ENCODE data around the gene TSPAN31.

TSPAN31 gene

GRCh38 chr12:57775044-57775443 lies 30.2 kb downstream of the TSPAN31 start (continued):
- TF ChIP-seq ZNF565 (CRISPR knock-in tag; conservative IDR thresholded peaks at IDR 0.05; ENCODE audit: low read depth) (no peak), PPARA (CRISPR knock-in tag; IDR thresholded peaks at IDR 0.05; ENCODE audit: borderline replicate concordance) (no peak), ZFP30 (CRISPR knock-in tag; IDR thresholded peaks at IDR 0.05) (no peak), TOX (CRISPR knock-in tag; IDR thresholded peaks at IDR 0.05; ENCODE audit: borderline replicate concordance) (no peak), RARB (CRISPR knock-in tag; IDR thresholded peaks at IDR 0.05) (no peak), SNAI2 (CRISPR knock-in tag; IDR thresholded peaks at IDR 0.05) (no peak)
- TF ChIP-seq, protein P1, sequence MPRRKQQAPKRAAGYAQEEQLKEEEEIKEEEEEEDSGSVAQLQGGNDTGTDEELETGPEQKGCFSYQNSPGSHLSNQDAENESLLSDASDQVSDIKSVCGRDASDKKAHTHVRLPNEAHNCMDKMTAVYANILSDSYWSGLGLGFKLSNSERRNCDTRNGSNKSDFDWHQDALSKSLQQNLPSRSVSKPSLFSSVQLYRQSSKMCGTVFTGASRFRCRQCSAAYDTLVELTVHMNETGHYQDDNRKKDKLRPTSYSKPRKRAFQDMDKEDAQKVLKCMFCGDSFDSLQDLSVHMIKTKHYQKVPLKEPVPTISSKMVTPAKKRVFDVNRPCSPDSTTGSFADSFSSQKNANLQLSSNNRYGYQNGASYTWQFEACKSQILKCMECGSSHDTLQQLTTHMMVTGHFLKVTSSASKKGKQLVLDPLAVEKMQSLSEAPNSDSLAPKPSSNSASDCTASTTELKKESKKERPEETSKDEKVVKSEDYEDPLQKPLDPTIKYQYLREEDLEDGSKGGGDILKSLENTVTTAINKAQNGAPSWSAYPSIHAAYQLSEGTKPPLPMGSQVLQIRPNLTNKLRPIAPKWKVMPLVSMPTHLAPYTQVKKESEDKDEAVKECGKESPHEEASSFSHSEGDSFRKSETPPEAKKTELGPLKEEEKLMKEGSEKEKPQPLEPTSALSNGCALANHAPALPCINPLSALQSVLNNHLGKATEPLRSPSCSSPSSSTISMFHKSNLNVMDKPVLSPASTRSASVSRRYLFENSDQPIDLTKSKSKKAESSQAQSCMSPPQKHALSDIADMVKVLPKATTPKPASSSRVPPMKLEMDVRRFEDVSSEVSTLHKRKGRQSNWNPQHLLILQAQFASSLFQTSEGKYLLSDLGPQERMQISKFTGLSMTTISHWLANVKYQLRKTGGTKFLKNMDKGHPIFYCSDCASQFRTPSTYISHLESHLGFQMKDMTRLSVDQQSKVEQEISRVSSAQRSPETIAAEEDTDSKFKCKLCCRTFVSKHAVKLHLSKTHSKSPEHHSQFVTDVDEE (CRISPR knock-in tag; IDR thresholded peaks at IDR 0.05) = no peak
- TF ChIP-seq, protein P2, sequence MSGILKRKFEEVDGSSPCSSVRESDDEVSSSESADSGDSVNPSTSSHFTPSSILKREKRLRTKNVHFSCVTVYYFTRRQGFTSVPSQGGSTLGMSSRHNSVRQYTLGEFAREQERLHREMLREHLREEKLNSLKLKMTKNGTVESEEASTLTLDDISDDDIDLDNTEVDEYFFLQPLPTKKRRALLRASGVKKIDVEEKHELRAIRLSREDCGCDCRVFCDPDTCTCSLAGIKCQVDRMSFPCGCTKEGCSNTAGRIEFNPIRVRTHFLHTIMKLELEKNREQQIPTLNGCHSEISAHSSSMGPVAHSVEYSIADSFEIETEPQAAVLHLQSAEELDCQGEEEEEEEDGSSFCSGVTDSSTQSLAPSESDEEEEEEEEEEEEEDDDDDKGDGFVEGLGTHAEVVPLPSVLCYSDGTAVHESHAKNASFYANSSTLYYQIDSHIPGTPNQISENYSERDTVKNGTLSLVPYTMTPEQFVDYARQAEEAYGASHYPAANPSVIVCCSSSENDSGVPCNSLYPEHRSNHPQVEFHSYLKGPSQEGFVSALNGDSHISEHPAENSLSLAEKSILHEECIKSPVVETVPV (CRISPR knock-in tag; IDR thresholded peaks at IDR 0.05) = no peak

DNA sequence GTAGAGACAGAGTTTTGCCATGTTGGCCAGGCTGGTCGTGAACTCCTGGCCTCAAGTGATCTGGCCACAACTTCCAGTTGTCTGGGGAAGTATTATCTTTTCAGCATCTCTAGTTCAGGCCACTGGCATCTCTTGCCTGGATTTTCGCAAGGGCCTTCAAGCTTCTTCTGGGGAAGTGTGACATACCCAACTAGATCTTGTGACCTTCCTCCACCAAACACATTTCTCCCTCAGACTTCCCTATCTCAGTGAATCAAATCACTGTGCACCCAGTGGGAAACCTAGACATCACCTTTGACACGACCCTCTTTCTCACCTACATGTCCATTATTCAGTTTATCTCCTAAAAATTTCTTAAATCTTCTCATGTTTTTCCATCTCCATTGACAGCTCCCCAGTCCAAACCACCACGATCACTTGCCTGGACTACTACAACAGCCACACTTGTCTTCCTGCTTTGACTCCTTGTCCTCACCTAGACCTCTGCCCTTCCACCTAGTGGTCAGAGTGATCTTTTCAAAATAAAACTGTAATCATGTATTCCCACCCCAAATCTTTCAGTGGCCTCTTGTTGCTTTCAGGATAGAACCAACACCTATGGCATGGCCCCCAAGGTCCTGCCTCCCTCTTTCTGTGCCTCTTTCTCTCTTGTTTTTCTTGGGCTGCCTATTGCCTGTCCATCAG lies 30.9 kb downstream of the TSPAN31 start:
- TF ChIP-seq ZFP3 (CRISPR knock-in tag; IDR thresholded peaks at IDR 0.05) = no peak
- TF ChIP-seq, protein P2 (CRISPR knock-in tag; IDR thresholded peaks at IDR 0.05) = no peak
- no peak for TF ChIP-seq GLIS3 (CRISPR knock-in tag; IDR thresholded peaks at IDR 0.05)
- TF ChIP-seq, protein P1 (CRISPR knock-in tag; IDR thresholded peaks at IDR 0.05) = no peak
- TF ChIP-seq SNAI2 (CRISPR knock-in tag; IDR thresholded peaks at IDR 0.05) = no peak
- no peak for TF ChIP-seq BACH2 (CRISPR knock-in tag; IDR thresholded peaks at IDR 0.05; ENCODE audit: borderline replicate concordance)
- TF ChIP-seq RARB (CRISPR knock-in tag; IDR thresholded peaks at IDR 0.05) = no peak
- TF ChIP-seq POU6F1 (CRISPR knock-in tag; IDR thresholded peaks at IDR 0.05; ENCODE audit: borderline replicate concordance, low read depth) = no peak
- TF ChIP-seq ZC3H10 (CRISPR knock-in tag; IDR thresholded peaks at IDR 0.05) = no peak
- TF ChIP-seq, protein P3, sequence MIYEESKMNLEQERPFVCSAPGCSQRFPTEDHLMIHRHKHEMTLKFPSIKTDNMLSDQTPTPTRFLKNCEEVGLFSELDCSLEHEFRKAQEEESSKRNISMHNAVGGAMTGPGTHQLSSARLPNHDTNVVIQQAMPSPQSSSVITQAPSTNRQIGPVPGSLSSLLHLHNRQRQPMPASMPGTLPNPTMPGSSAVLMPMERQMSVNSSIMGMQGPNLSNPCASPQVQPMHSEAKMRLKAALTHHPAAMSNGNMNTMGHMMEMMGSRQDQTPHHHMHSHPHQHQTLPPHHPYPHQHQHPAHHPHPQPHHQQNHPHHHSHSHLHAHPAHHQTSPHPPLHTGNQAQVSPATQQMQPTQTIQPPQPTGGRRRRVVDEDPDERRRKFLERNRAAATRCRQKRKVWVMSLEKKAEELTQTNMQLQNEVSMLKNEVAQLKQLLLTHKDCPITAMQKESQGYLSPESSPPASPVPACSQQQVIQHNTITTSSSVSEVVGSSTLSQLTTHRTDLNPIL (CRISPR knock-in tag; IDR thresholded peaks at IDR 0.05; ENCODE audit: low read depth) = no peak
- no peak for ATAC-seq

- ATAC-seq = no peak
- TF ChIP-seq ARNTL (CRISPR knock-in tag; IDR thresholded peaks at IDR 0.05; ENCODE audit: borderline replicate concordance, low read depth) (no peak), ZNF8 (CRISPR knock-in tag; IDR thresholded peaks at IDR 0.05) (no peak), SNAI2 (CRISPR knock-in tag; IDR thresholded peaks at IDR 0.05) (no peak), POU6F1 (CRISPR knock-in tag; IDR thresholded peaks at IDR 0.05; ENCODE audit: borderline replicate concordance, low read depth) (no peak), PPARA (CRISPR knock-in tag; IDR thresholded peaks at IDR 0.05; ENCODE audit: borderline replicate concordance) (no peak), GLIS3 (CRISPR knock-in tag; IDR thresholded peaks at IDR 0.05) (no peak), OSR1 (CRISPR knock-in tag; IDR thresholded peaks at IDR 0.05) (no peak), BACH2 (CRISPR knock-in tag; IDR thresholded peaks at IDR 0.05; ENCODE audit: borderline replicate concordance) (no peak), ZNF70 (CRISPR knock-in tag; IDR thresholded peaks at IDR 0.05) (no peak), ISL1 (CRISPR knock-in tag; IDR thresholded peaks at IDR 0.05) (no peak), TOX (CRISPR knock-in tag; IDR thresholded peaks at IDR 0.05; ENCODE audit: borderline replicate concordance) (no peak), ZFP3 (CRISPR knock-in tag; IDR thresholded peaks at IDR 0.05) (no peak)
- TF ChIP-seq, protein P4, sequence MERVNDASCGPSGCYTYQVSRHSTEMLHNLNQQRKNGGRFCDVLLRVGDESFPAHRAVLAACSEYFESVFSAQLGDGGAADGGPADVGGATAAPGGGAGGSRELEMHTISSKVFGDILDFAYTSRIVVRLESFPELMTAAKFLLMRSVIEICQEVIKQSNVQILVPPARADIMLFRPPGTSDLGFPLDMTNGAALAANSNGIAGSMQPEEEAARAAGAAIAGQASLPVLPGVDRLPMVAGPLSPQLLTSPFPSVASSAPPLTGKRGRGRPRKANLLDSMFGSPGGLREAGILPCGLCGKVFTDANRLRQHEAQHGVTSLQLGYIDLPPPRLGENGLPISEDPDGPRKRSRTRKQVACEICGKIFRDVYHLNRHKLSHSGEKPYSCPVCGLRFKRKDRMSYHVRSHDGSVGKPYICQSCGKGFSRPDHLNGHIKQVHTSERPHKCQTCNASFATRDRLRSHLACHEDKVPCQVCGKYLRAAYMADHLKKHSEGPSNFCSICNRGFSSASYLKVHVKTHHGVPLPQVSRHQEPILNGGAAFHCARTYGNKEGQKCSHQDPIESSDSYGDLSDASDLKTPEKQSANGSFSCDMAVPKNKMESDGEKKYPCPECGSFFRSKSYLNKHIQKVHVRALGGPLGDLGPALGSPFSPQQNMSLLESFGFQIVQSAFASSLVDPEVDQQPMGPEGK (CRISPR knock-in tag; IDR thresholded peaks at IDR 0.05; ENCODE audit: borderline replicate concordance) = no peak
These were observed 31.4 kb downstream of the TSPAN31 start for GRCh38 chr12:57776247-57776587.

All from SK-N-SH treated with all-trans-retinoic acid at 6 μM for 48 hours (cell line).